Central memory CD8-positive, alpha-beta T cell (primary cell): ENCODE measurements around the gene CLCN3.

Experiments
- ATAC-seq: fragments of 150-1000 bp; cut with Tn5 transposase; replicated peaks from 2 replicates; pipeline ENCODE4 v1.10.0; 2022; ENCODE audit warnings: mild to moderate bottlenecking, moderate FRiP score, moderate number of reproducible peaks; ENCODE audit not compliant: poor library complexity, severe bottlenecking; ENCODE audit errors: extremely low read depth
- DNase-seq, 2 donors: peaks; one replicate each; pipeline ENCODE4 v3.0.0; 2021; ENCODE audit warnings: low spot score in 2 of 2
- H3K27ac Mint-ChIP-seq: one replicate; pipeline ENCODE4 v1.8.0; 2022; ENCODE audit warnings: low read depth, mild to moderate bottlenecking, moderate library complexity, mixed read lengths
- H3K27me3 Mint-ChIP-seq: one replicate; pipeline ENCODE4 v1.8.0; 2022; ENCODE audit warnings: mixed read lengths
- H3K36me3 Mint-ChIP-seq: one replicate; pipeline ENCODE4 v1.8.0; 2022; ENCODE audit warnings: mild to moderate bottlenecking, moderate library complexity, mixed read lengths; ENCODE audit not compliant: insufficient read depth
- H3K4me1 Mint-ChIP-seq: one replicate; pipeline ENCODE4 v1.8.0; 2022; ENCODE audit warnings: mixed read lengths
- H3K4me3 Mint-ChIP-seq: one replicate; pipeline ENCODE4 v1.8.0; 2022; ENCODE audit warnings: mild to moderate bottlenecking, moderate library complexity, mixed read lengths
- H3K9me3 Mint-ChIP-seq: one replicate; pipeline ENCODE4 v1.8.0; 2022; ENCODE audit warnings: mixed read lengths

CLCN3 gene

DNA sequence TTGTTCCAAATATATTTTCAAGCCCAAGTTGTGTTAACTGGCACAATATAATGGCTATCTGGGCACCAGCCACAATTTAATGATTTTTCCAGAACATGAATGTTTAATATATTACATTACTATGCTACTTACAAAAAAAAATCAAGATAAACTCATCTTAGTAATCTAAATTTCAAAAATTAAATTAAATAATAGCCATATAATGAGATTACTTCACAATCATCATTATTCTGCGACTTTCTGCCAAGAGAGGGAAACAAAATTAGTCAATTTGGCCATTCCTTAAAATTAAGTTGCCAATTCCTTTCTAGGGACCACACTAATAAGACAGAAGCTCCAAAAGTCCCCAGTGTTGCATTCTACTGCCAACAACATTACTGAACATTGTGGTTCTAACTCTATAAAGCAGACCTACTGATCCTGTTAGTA lies 15.5 kb upstream of the CLCN3 start:
- no peak for DNase-seq
- H3K27me3 Mint-ChIP-seq: no peaks in the 10 kb centered on the region
- H3K27ac Mint-ChIP-seq: no peak overlapping the region
- H3K36me3 Mint-ChIP-seq: peaks cover 13% of the 10 kb centered on the region
- no peaks in the 10 kb centered on the region for H3K9me3 Mint-ChIP-seq
- no peak for ATAC-seq
- no peak overlapping the region for H3K4me3 Mint-ChIP-seq
- H3K4me1 Mint-ChIP-seq: peaks cover 13% of the 10 kb centered on the region

GRCh38 chr4:169611157-169611556 lies 9.2 kb upstream of the CLCN3 start:
- H3K4me1 Mint-ChIP-seq: peaks cover 43% of the 10 kb centered on the region
- DNase-seq (no peak), ATAC-seq (no peak)
- H3K27me3 Mint-ChIP-seq: no peaks in the 10 kb centered on the region
- H3K36me3 Mint-ChIP-seq: peaks cover 13% of the 10 kb centered on the region
- H3K27ac Mint-ChIP-seq: peak overlapping the region; percentile 98
- no peaks in the 10 kb centered on the region for H3K9me3 Mint-ChIP-seq
- H3K4me3 Mint-ChIP-seq: peak overlapping the region; percentile 99

- Mint-ChIP-seq H3K36me3 (peaks cover 13% of the 10 kb centered on the region), H3K9me3 (no peaks in the 10 kb centered on the region), H3K27ac (peak within 1 kb of the TSS; percentile 98), H3K4me3 (peak within 1 kb of the TSS; percentile 99), H3K4me1 (peaks cover 33% of the 10 kb centered on the region), H3K27me3 (no peaks in the 10 kb centered on the region)
- DNase-seq (peak; percentile 71 to 82), ATAC-seq (peak; percentile 88)
Observed at GRCh38 chr4:169611991-169612870, 8.1 kb upstream of the CLCN3 start, which contains the start of gene NEK1. Gene NEK1 (minus strand): TSS chr4:169612583. CDS start chr4:169602630, 9,953 bp downstream.

DNA sequence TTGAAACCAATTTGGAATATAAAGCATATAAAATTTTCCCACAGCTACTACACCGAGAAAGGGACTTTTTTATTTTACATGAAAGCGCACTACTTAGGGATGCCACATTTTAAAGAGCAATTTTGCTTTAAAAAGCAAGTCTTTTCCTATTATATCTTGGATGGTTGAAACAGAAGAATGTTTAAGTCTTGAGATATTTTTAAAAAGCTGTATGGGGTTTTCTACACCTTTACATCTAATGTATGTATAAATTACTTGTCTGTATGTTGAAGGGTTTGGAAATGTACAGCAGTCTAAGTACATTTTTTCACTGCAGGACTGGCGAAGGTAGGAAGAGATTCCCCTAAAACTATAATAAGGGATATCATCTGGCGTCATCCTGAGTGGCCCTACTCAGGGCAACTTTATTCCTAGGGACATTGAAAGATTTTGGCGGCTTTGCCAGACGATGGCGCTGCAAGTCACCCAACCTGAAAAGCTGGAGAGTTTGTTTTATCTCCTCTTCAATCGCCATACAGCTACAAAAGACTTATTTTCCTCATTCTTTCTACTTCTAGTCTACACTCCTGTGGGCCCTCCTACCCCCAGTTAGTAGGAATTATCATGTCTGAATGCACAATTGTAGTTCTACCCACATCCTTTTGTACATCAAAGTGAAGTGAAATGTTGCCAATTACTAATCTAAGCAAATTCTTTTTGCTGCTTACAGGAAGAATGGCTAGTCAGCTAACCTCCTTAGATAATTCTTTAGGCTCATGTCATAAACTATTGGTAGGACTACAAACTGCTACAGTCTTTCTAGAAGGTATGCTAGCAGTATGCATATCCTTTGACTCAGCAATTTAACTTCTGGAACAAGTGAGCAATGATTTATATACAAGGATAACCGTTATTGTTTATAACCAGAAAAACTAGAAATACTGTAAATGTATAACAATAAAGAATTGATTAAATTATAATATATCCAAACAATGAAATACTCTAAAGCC lies 7.2 kb upstream of the CLCN3 start:
- Mint-ChIP-seq H3K27ac (peak overlapping the region; percentile 98), H3K27me3 (no peaks in the 10 kb centered on the region), H3K36me3 (peaks cover 13% of the 10 kb centered on the region), H3K4me3 (peak overlapping the region; percentile 99), H3K4me1 (peaks cover 33% of the 10 kb centered on the region), H3K9me3 (no peaks in the 10 kb centered on the region)
- ATAC-seq: peak; percentile 38
- DNase-seq: peak; percentile 56 to 61

- H3K4me3 Mint-ChIP-seq: no peak overlapping the region
Observed at GRCh38 chr4:169615467-169616106, 4.8 kb upstream of the CLCN3 start.

DNA sequence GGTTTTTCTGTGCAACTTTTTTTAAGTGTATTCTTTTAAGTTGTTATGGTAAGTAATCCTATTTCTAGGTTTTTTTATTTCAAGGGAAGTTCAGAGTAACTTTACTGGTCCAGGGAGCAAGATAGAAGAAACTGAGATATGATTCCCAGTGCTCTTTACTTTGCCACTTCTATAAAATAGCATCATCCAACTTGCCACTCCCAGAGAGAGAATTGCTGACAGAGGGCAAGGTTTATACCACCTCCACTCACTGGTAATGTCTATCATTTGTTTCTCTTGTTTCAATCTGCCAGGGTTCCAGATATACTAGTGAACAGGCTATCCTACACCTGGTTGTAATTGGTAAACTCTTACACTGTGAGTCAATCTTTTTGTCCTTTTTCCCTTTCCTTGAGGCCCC lies 3.5 kb upstream of the CLCN3 start:
- peaks cover 31% of the 10 kb centered on the region for H3K36me3 Mint-ChIP-seq
- H3K9me3 Mint-ChIP-seq: no peaks in the 10 kb centered on the region
- DNase-seq: no peak
- H3K4me3 Mint-ChIP-seq: no peak overlapping the region
- ATAC-seq: no peak
- no peak overlapping the region for H3K27ac Mint-ChIP-seq
- H3K4me1 Mint-ChIP-seq: peaks cover 44% of the 10 kb centered on the region
- no peaks in the 10 kb centered on the region for H3K27me3 Mint-ChIP-seq

More at GRCh38 chr4:169615467-169616106, 4.8 kb upstream of the CLCN3 start:
- H3K36me3 Mint-ChIP-seq: peaks cover 24% of the 10 kb centered on the region
- DNase-seq (no peak), ATAC-seq (no peak)
- no peaks in the 10 kb centered on the region for H3K27me3 Mint-ChIP-seq
- peaks cover 45% of the 10 kb centered on the region for H3K4me1 Mint-ChIP-seq
- H3K27ac Mint-ChIP-seq: no peak overlapping the region
- H3K9me3 Mint-ChIP-seq: no peaks in the 10 kb centered on the region

DNA sequence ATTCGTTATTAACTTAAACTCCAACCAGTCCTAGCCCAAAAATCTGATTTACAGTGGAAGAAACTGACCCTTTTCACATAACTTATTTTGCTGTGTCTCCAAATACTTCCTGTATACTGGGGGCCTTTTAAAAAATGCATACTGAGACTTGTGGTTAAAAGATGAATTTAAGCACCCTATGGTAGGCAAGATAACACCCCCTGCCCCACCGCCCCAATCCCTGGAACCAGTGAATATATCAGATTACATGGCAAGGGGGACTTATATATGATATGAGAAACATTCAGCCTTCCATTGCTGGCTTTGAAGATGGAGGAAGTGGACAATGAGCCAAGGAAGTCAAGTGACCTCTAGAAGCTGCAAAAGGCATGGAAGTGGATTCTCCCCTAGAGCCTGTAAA lies 3.1 kb upstream of the CLCN3 start:
- no peak for ATAC-seq
- Mint-ChIP-seq H3K4me1 (peaks cover 44% of the 10 kb centered on the region), H3K36me3 (peaks cover 30% of the 10 kb centered on the region), H3K4me3 (no peak overlapping the region), H3K9me3 (no peaks in the 10 kb centered on the region), H3K27me3 (no peaks in the 10 kb centered on the region), H3K27ac (no peak overlapping the region)
- no peak for DNase-seq

DNA sequence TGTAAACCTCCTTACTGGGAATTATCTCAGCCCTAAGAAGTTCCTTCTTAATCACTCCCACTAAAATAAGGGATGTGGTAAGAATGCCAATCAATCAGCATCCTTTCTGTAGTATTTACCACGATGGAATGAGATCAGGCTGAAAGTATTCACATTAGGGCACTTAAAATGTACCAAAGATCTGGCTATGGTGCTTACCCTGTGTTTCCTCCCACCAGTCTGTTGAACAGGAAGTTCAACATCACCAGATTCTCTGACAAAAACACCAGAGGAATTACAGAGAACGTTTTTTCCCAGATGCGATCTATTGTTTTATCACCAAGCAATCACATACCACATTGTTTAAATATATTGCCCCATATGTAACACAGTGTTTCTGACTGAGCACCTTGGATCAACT lies 2.1 kb upstream of the CLCN3 start:
- no peak for ATAC-seq
- H3K27ac Mint-ChIP-seq: peak overlapping the region; percentile 96
- H3K9me3 Mint-ChIP-seq: no peaks in the 10 kb centered on the region
- no peak for DNase-seq
- peaks cover 23% of the 10 kb centered on the region for H3K36me3 Mint-ChIP-seq
- peak overlapping the region; percentile 91 for H3K4me3 Mint-ChIP-seq
- peaks cover 45% of the 10 kb centered on the region for H3K4me1 Mint-ChIP-seq
- H3K27me3 Mint-ChIP-seq: no peaks in the 10 kb centered on the region

DNA sequence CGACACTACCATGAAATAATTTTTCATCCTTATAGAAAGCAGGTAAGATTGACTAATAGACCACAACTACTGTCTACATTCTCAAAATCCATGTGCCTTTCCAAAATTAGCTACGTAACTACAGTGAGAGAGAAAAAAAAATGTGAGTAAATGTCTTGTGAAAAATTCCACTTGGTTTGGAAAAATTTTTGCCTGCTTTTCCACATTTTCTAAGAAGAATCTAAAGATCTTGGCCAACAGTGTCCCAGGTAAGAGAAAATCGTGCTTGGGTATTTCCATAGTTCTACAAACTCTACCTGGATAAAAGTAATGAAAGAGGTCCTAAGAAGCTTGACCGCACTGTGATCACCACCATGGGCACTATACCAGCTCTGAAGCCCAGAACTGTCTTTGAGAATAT lies 1.4 kb upstream of the CLCN3 start:
- ATAC-seq: no peak
- H3K27ac Mint-ChIP-seq: peak overlapping the region; percentile 96
- H3K27me3 Mint-ChIP-seq: no peaks in the 10 kb centered on the region
- no peaks in the 10 kb centered on the region for H3K9me3 Mint-ChIP-seq
- peak overlapping the region; percentile 91 for H3K4me3 Mint-ChIP-seq
- no peak for DNase-seq
- H3K4me1 Mint-ChIP-seq: peaks cover 48% of the 10 kb centered on the region
- H3K36me3 Mint-ChIP-seq: peaks cover 23% of the 10 kb centered on the region

DNA sequence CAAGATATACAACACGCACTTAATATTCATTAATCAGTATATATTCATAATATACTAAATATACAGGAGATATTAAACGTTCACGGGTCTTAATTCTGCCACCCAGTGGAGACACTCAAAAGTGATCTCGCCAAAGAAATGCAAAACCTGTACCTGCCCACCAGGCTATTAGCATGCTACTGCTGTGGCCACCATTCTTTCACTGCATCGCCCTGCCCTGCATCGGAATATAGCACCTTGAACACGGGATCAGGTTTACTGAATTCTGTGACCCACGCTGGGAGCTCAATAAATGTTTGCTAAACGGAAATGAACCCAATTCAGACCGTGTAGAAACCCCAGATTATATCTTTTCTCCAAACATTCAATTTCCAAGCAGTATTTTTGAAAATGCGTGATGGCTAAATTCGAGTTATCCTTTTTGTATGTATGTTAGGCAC lies 840 bp upstream of the CLCN3 start:
- H3K36me3 Mint-ChIP-seq: peaks cover 23% of the 10 kb centered on the region
- peak overlapping the region; percentile 91 for H3K4me3 Mint-ChIP-seq
- ATAC-seq: peak; percentile 57
- H3K9me3 Mint-ChIP-seq: no peaks in the 10 kb centered on the region
- DNase-seq: peak; percentile 50 to 66
- H3K27ac Mint-ChIP-seq: peak overlapping the region; percentile 96
- H3K4me1 Mint-ChIP-seq: peaks cover 48% of the 10 kb centered on the region
- H3K27me3 Mint-ChIP-seq: no peaks in the 10 kb centered on the region

GRCh38 chr4:169620880-169621248 lies 486 bp downstream of the CLCN3 start:
- H3K4me1 Mint-ChIP-seq: peaks cover 58% of the 10 kb centered on the region
- peak overlapping the region; percentile 96 for H3K27ac Mint-ChIP-seq
- peak in 1 of 2 donors; percentile 31 for DNase-seq
- H3K4me3 Mint-ChIP-seq: peak overlapping the region; percentile 91
- no peaks in the 10 kb centered on the region for H3K9me3 Mint-ChIP-seq
- H3K36me3 Mint-ChIP-seq: peaks cover 26% of the 10 kb centered on the region
- no peak for ATAC-seq
- H3K27me3 Mint-ChIP-seq: no peaks in the 10 kb centered on the region
